ENCODE data around the gene CRYBG3. TPM values are rescaled to one million over a fixed set of nuclear protein-coding genes. Genes with fewer than 3 reads are reported as not detected.

The CRYBG3 gene
- total RNA-seq, 1 donor from 2014 or later: 13.4 TPM

DNA sequence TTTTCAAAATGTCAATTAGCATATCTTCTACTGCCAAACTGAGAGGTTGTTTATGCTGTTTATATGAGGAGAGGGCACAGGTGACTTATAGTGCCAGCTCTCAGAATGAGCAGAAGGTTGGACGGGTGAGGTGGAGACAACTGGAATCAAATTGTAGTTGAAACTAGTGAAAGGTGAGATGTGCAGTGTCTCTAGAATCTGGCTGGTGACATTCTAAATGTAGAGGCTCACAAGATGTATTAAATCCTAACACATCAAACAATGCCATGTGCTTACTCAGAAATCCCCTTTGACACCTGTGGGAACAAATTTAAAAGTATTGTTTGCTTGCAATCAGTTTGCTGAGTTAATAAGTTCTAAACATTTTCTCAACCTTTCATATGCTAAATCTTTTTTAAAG lies 40.8 kb downstream of the CRYBG3 start:
- no peaks in the 10 kb centered on the region for H3K27me3 ChIP-seq (ENCODE audit: control insufficient read depth, insufficient read depth, low read length)
- no peaks in the 10 kb centered on the region for H3K36me3 ChIP-seq (ENCODE audit: control insufficient read depth, insufficient read depth, low read length)
- TF ChIP-seq, protein P1, sequence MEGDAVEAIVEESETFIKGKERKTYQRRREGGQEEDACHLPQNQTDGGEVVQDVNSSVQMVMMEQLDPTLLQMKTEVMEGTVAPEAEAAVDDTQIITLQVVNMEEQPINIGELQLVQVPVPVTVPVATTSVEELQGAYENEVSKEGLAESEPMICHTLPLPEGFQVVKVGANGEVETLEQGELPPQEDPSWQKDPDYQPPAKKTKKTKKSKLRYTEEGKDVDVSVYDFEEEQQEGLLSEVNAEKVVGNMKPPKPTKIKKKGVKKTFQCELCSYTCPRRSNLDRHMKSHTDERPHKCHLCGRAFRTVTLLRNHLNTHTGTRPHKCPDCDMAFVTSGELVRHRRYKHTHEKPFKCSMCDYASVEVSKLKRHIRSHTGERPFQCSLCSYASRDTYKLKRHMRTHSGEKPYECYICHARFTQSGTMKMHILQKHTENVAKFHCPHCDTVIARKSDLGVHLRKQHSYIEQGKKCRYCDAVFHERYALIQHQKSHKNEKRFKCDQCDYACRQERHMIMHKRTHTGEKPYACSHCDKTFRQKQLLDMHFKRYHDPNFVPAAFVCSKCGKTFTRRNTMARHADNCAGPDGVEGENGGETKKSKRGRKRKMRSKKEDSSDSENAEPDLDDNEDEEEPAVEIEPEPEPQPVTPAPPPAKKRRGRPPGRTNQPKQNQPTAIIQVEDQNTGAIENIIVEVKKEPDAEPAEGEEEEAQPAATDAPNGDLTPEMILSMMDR (IDR thresholded peaks at IDR 0.05; ENCODE audit: insufficient read depth, low read length, severe bottlenecking): no peak
- DNase-seq (ENCODE audit: low read depth) (no peak), FAIRE-seq (no peak)
- H3K4me3 ChIP-seq (ENCODE audit: low read depth, low read length): no peak overlapping the region

DNA sequence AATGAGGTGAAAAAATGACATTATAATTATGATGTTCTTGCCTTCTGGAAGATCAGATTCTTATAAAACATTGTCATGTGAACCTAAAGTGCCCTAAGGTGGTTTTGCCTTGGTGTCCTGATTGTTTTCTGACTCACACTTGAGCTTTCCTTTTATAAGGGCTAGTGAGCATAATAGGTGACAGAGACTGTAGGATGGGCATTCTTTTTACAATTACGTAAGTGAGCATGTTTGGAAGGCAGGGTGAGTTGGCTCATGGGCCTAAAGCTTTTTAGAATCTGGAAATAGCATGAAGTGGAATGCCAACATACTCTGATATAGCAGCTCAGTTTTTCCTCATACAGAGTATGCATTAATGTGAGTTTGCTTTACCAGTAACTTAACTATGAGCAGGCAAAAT lies 41.2 kb downstream of the CRYBG3 start:
- FAIRE-seq (no peak), DNase-seq (ENCODE audit: low read depth) (peak; percentile 79)
- TF ChIP-seq, protein P1 (IDR thresholded peaks at IDR 0.05; ENCODE audit: insufficient read depth, low read length, severe bottlenecking): no peak

DNA sequence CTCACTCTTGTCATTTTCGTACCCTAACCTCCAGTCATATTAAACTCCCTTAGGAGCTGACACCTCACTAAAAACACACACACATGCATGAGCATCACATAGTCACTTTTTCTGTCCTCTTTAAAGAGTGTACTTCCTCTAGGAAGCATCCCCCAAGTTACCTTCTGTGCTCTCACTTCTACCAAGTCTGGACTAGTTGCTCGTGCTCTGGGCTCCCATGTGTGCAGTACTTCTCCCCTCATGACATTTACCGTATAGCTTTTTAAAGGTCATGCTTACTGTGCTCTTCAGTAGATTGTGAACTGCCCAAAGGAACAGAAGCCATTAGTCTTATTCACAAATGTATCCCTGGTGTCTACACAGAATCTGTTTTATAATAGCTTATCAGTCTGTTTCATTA lies 42.0 kb downstream of the CRYBG3 start:
- no peak for DNase-seq (ENCODE audit: low read depth)
- TF ChIP-seq, protein P1 (IDR thresholded peaks at IDR 0.05; ENCODE audit: insufficient read depth, low read length, severe bottlenecking): no peak
- no peak for FAIRE-seq
- no peak overlapping the region for H3K4me3 ChIP-seq (ENCODE audit: low read depth, low read length)
- H3K36me3 ChIP-seq (ENCODE audit: control insufficient read depth, insufficient read depth, low read length): no peaks in the 10 kb centered on the region
- H3K27me3 ChIP-seq (ENCODE audit: control insufficient read depth, insufficient read depth, low read length): no peaks in the 10 kb centered on the region

More for the DNA sequence above, 41.2 kb downstream of the CRYBG3 start:
- no peak overlapping the region for H3K4me3 ChIP-seq (ENCODE audit: low read depth, low read length)
- no peaks in the 10 kb centered on the region for H3K27me3 ChIP-seq (ENCODE audit: control insufficient read depth, insufficient read depth, low read length)
- H3K36me3 ChIP-seq (ENCODE audit: control insufficient read depth, insufficient read depth, low read length): no peaks in the 10 kb centered on the region

DNA sequence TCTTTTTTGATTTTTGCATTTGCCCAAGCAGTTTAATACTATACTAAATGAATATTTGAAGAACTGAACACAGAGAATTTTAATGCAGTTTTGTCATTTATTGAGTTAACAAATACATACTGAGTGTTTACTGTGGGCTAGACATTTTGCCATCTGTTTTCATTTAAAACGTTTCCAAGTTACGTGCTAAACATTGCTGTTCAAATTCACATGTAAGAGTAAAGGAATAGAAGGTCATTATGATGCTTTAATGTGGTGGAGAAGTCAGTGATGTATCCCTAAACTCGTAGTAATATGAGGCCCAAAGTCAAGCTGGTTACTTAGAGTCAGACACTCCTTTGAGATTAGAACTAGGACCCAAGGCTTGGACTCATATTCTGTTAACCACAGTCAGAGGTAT lies 49.4 kb downstream of the CRYBG3 start:
- no peaks in the 10 kb centered on the region for H3K36me3 ChIP-seq (ENCODE audit: control insufficient read depth, insufficient read depth, low read length)
- H3K4me3 ChIP-seq (ENCODE audit: low read depth, low read length): no peak overlapping the region
- no peaks in the 10 kb centered on the region for H3K27me3 ChIP-seq (ENCODE audit: control insufficient read depth, insufficient read depth, low read length)
- DNase-seq (ENCODE audit: low read depth): no peak
- TF ChIP-seq, protein P1 (IDR thresholded peaks at IDR 0.05; ENCODE audit: insufficient read depth, low read length, severe bottlenecking): no peak
- no peak for FAIRE-seq

DNA sequence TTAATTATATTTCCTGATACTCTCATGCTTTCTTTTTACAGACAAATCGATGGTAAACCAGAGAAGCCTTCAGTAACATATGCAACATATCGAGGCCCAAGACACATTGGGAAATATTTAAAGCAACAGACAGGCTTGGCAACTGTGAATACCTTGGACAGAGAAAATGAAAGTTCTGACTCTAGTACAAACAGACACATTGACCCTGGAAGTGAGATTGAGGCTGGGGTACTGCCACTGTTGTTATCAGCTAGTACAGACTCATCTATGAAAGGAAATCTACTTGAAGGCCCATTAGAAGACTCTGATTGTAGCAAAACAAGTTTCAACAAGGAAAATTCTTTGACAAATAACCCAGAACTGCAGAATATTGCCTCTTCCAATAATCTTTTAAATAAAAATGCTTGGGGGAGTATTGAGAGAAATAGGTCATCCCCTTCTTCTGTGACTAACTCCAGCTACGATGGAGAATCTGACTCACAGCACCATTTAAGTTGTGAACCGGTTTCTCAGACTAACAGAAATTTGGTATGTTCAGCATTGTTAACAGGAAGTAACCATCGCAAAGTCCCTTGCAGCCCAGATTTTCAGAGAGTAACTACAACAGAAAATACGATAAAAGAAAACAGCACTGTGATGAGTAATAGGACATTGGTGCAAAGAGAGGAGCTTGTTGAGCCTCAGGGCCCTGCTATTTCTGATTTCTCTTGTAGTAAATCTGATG lies 50.2 kb downstream of the CRYBG3 start:
- peak; percentile 98 for DNase-seq (ENCODE audit: low read depth)
- Histone ChIP-seq H3K4me3 (ENCODE audit: low read depth, low read length) (no peak overlapping the region), H3K36me3 (ENCODE audit: control insufficient read depth, insufficient read depth, low read length) (no peaks in the 10 kb centered on the region), H3K27me3 (ENCODE audit: control insufficient read depth, insufficient read depth, low read length) (no peaks in the 10 kb centered on the region)
- TF ChIP-seq, protein P1 (IDR thresholded peaks at IDR 0.05; ENCODE audit: insufficient read depth, low read length, severe bottlenecking): no peak
- peak; percentile 83 for FAIRE-seq

Measured in bronchial epithelial cell (primary cell).